H9 (cell line): ENCODE data around the gene RBM19. TPM values are rescaled to one million over a fixed set of nuclear protein-coding genes. Genes with fewer than 3 reads are reported as not detected.

Source experiments
- DNase-seq: peaks from one replicate; pipeline ENCODE4 v3.0.0-alpha.2; 2017
- H2AFZ ChIP-seq: one replicate; pipeline ENCODE4 v1.6.1; 2013; ENCODE audit warnings: mild to moderate bottlenecking, low read length, control low read depth, moderate library complexity
- H2AK5ac ChIP-seq: 2 replicates; pipeline ENCODE4 v1.6.1; 2013; ENCODE audit warnings: low read length, control low read depth, mixed read lengths; ENCODE audit not compliant: insufficient read length
- H2BK120ac ChIP-seq: one replicate; pipeline ENCODE4 v1.6.1; 2013; ENCODE audit warnings: low read depth, mild to moderate bottlenecking, low read length, control low read depth, inconsistent platforms; ENCODE audit not compliant: poor library complexity, severe bottlenecking
- H2BK12ac ChIP-seq: 2 replicates; pipeline ENCODE4 v1.6.1; 2013; ENCODE audit warnings: low read length, control low read depth, mixed read lengths, low read depth; ENCODE audit not compliant: insufficient read length
- H2BK15ac ChIP-seq: 2 replicates; pipeline ENCODE4 v1.6.1; 2013; ENCODE audit warnings: low read depth, low read length, control low read depth
- H2BK20ac ChIP-seq: one replicate; pipeline ENCODE4 v1.6.1; 2013; ENCODE audit warnings: low read depth, mild to moderate bottlenecking, low read length, control low read depth, inconsistent platforms; ENCODE audit not compliant: poor library complexity, severe bottlenecking
- H2BK5ac ChIP-seq: 2 replicates; pipeline ENCODE4 v1.6.1; 2013; ENCODE audit warnings: low read length, control low read depth, mixed read lengths; ENCODE audit not compliant: insufficient read length
- H3K14ac ChIP-seq: 2 replicates; pipeline ENCODE4 v1.6.1; 2013; ENCODE audit warnings: low read length, control low read depth; ENCODE audit not compliant: insufficient read depth
- H3K18ac ChIP-seq: 2 replicates; pipeline ENCODE4 v1.6.1; 2013; ENCODE audit warnings: low read depth, mild to moderate bottlenecking, mixed read lengths, low read length, control low read depth; ENCODE audit not compliant: insufficient read length
- H3K23ac ChIP-seq: 2 replicates; pipeline ENCODE4 v1.6.1; 2013; ENCODE audit warnings: low read length, control low read depth, mixed read lengths, low read depth; ENCODE audit not compliant: insufficient read length
- H3K23me2 ChIP-seq: 2 replicates; pipeline ENCODE4 v1.6.1; 2013; ENCODE audit warnings: low read depth, mild to moderate bottlenecking, mixed read lengths, low read length, control low read depth; ENCODE audit not compliant: insufficient read length, poor library complexity, severe bottlenecking
- H3K27ac ChIP-seq: 2 replicates; pipeline ENCODE4 v1.5.1; 2013; ENCODE audit warnings: low read length, control low read depth, mixed read lengths, low read depth; ENCODE audit not compliant: insufficient read length
- H3K27me3 ChIP-seq: 2 replicates; pipeline ENCODE4 v1.6.1; 2013; ENCODE audit warnings: low read length, control low read depth, inconsistent platforms; ENCODE audit not compliant: insufficient read depth
- H3K4ac ChIP-seq: 2 replicates; pipeline ENCODE4 v1.6.1; 2013; ENCODE audit warnings: low read depth, mild to moderate bottlenecking, control low read depth, inconsistent platforms, low read length, moderate library complexity
- H3K4me1 ChIP-seq: 2 replicates; pipeline ENCODE4 v1.6.1; 2013; ENCODE audit warnings: low read length, control low read depth, inconsistent platforms; ENCODE audit not compliant: insufficient read depth
- H3K4me2 ChIP-seq: 2 replicates; pipeline ENCODE4 v1.6.1; 2013; ENCODE audit warnings: low read length, control low read depth, mixed read lengths; ENCODE audit not compliant: insufficient read length, insufficient read depth
- H3K56ac ChIP-seq: 2 replicates; pipeline ENCODE4 v1.6.1; 2013; ENCODE audit warnings: low read depth, mild to moderate bottlenecking, mixed read lengths, low read length, control low read depth; ENCODE audit not compliant: insufficient read length
- H3K79me1 ChIP-seq: 2 replicates; pipeline ENCODE4 v1.6.1; 2013; ENCODE audit warnings: low read depth, mild to moderate bottlenecking, moderate library complexity, low read length, control low read depth, inconsistent platforms; ENCODE audit not compliant: insufficient read depth, poor library complexity, severe bottlenecking
- H3K79me2 ChIP-seq: 2 replicates; pipeline ENCODE4 v1.6.1; 2013; ENCODE audit warnings: low read length, control low read depth, inconsistent platforms; ENCODE audit not compliant: insufficient read depth
- H3K9ac ChIP-seq: 2 replicates; pipeline ENCODE4 v1.6.1; 2013; ENCODE audit warnings: low read length, control low read depth, mixed read lengths; ENCODE audit not compliant: insufficient read length; ENCODE audit errors: extremely low read depth
- H3K9me3 ChIP-seq: one replicate; pipeline ENCODE4 v1.6.1; 2013; ENCODE audit warnings: low read depth, low read length, inconsistent platforms; ENCODE audit not compliant: control insufficient read depth
- H3T11ph ChIP-seq: one replicate; pipeline ENCODE4 v1.6.1; 2013; ENCODE audit warnings: mild to moderate bottlenecking, low read length, control low read depth, inconsistent platforms
- H4K20me1 ChIP-seq: one replicate; pipeline ENCODE4 v1.6.1; 2013; ENCODE audit not compliant: control insufficient read depth, insufficient read length, insufficient read depth
- H4K5ac ChIP-seq: 2 replicates; pipeline ENCODE4 v1.6.1; 2013; ENCODE audit warnings: low read depth, mild to moderate bottlenecking, mixed read lengths, low read length, control low read depth; ENCODE audit not compliant: insufficient read length
- H4K8ac ChIP-seq: replicated peaks from 2 replicates; pipeline ENCODE4 v1.6.1; 2013; ENCODE audit warnings: low read length, control low read depth, mixed read lengths, low read depth; ENCODE audit not compliant: insufficient read length
- H4K91ac ChIP-seq: 2 replicates; pipeline ENCODE4 v1.6.1; 2013; ENCODE audit warnings: low read depth, mild to moderate bottlenecking, moderate library complexity, mixed read lengths, low read length, control low read depth; ENCODE audit not compliant: insufficient read length
- H3K27ac Mint-ChIP-seq, 3 experiments: 2 replicates in 2 of 3; 3 replicates in 1 of 3; pipeline ENCODE4 v1.8.0; 2020 to 2021; ENCODE audit warnings: mixed read lengths in 3 of 3, mild to moderate bottlenecking in 1 of 3, moderate library complexity in 1 of 3
- H3K27me3 Mint-ChIP-seq: 2 replicates; pipeline ENCODE4 v1.8.0; 2021; ENCODE audit warnings: low read depth, mild to moderate bottlenecking, moderate library complexity, mixed read lengths
- H3K36me3 Mint-ChIP-seq, 3 experiments: 2 replicates in 2 of 3; 3 replicates in 1 of 3; pipeline ENCODE4 v1.8.0; 2020 to 2021; ENCODE audit warnings: low read depth in 3 of 3, mixed read lengths in 3 of 3; ENCODE audit not compliant: insufficient read depth in 1 of 3
- H3K4me1 Mint-ChIP-seq, 2 experiments: 2 replicates each; pipeline ENCODE4 v1.8.0; 2020; ENCODE audit warnings: mixed read lengths in 2 of 2
- H3K4me3 Mint-ChIP-seq, 2 experiments: 2 replicates in 1 of 2; 3 replicates in 1 of 2; pipeline ENCODE4 v1.8.0; 2020 to 2021; ENCODE audit warnings: mild to moderate bottlenecking in 2 of 2, mixed read lengths in 2 of 2, moderate library complexity in 1 of 2
- H3K9me3 Mint-ChIP-seq, 2 experiments: 2 replicates in 1 of 2; 3 replicates in 1 of 2; pipeline ENCODE4 v1.8.0; 2020; ENCODE audit warnings: mild to moderate bottlenecking in 2 of 2, mixed read lengths in 2 of 2, moderate library complexity in 1 of 2
- CTCF ChIP-seq: fragments of 200-600 bp; sonication (generic); conservative IDR thresholded peaks from 3 replicates; pipeline ENCODE4 v1.8.0; 2021; ENCODE audit warnings: antibody characterized with exemption, mild to moderate bottlenecking
- WGBS: extraction: QIAGEN DNeasy Blood & Tissue Kit; methylation state at CpG from one replicate; pipeline ENCODE4 v1.1.7; 2013; ENCODE audit warnings: missing lambda C conversion rate, low lambda C conversion rate, mixed read lengths; ENCODE audit not compliant: insufficient read length; ENCODE audit errors: extremely low coverage; 5-methylcytosine and 5-hydroxymethylcytosine counted together
- total RNA-seq: library from RNA; stranded (reverse); gene quantifications from 2 replicates; pipeline ENCODE4 v1.2.1, GENCODE V29; 2021

The RBM19 gene
- total RNA-seq, 1 experiment from 2014 or later, result 32.2 TPM

- no peak overlapping the region for H2BK12ac ChIP-seq
- WGBS, result 89% methylated on average over 1 of the region's 3 CpGs
Observed at GRCh38 chr12:114012744-114013431, 46.8 kb upstream of the RBM19 start.

More at GRCh38 chr12:114012744-114013431, 46.8 kb upstream of the RBM19 start:
- Histone ChIP-seq H3K27me3 (no peaks in the 10 kb centered on the region; the same call in 1 of the 2 replicates), H3K23ac (no peak overlapping the region), H3K23me2 (no peaks in the 10 kb centered on the region), H2BK15ac (no peak overlapping the region), H4K5ac (no peak overlapping the region), H4K8ac (no peak overlapping the region), H3K27ac (no peak overlapping the region), H3K18ac (no peak overlapping the region), H3K9me3 (no peaks in the 10 kb centered on the region), H3K4me1 (no peaks in the 10 kb centered on the region), H4K20me1 (no peaks in the 10 kb centered on the region), H3K79me2 (no peaks in the 10 kb centered on the region), H3K14ac (no peak overlapping the region), H3K4me2 (no peak overlapping the region), H3K79me1 (no peaks in the 10 kb centered on the region), H2AK5ac (no peak overlapping the region), H3K56ac (no peak overlapping the region), H2BK5ac (no peak overlapping the region), H4K91ac (no peak overlapping the region), H2BK20ac (no peak overlapping the region), H3K4ac (no peak overlapping the region), H3K9ac (no peak overlapping the region), H2AFZ (no peak overlapping the region), H2BK120ac (no peak overlapping the region), H3T11ph (no peak overlapping the region)
- Mint-ChIP-seq H3K9me3 (peaks cover 7 to 12% of the 10 kb centered on the region in 2 experiments), H3K4me1 (peaks cover 0 to 8% of the 10 kb centered on the region in 2 experiments; a peak in 2 of 4 replicates), H3K4me3 (no peak overlapping the region), H3K36me3 (no peaks in the 10 kb centered on the region; a peak in 1 of 7 replicates), H3K27ac (no peak overlapping the region), H3K27me3 (peaks cover 46% of the 10 kb centered on the region)
- no peak for TF ChIP-seq CTCF
- DNase-seq, result no peak
